Stomach (tissue), 4 donors: ENCODE measurements around the gene PUM2.

ENCODE experiments used
- EP300 ChIP-seq: sonication (generic); formaldehyde crosslinking; IDR thresholded peaks from one replicate; pipeline ENCODE4 v1.6.1; 2017; ENCODE audit warnings: antibody characterized with exemption
- POLR2A ChIP-seq, 4 donors: fragments of 450-650 bp; IDR thresholded peaks; one replicate each; pipeline ENCODE4 v1.6.1; 2016; ENCODE audit warnings: antibody characterized with exemption in 4 of 4, control low read depth in 2 of 4, mild to moderate bottlenecking in 1 of 4, moderate library complexity in 1 of 4
- TF ChIP-seq, protein P1 (sequence below), 7 experiments: fragments of 450-650 bp in 4 of 7; fragments of 200-600 bp in 3 of 7; sonication (generic) in 3 of 7; IDR thresholded peaks; one replicate each; pipeline ENCODE4 v1.5.1; 2016 to 2019; ENCODE audit warnings: antibody characterized with exemption in 7 of 7, control low read depth in 2 of 7, mild to moderate bottlenecking in 1 of 7

- TF ChIP-seq, protein P1, sequence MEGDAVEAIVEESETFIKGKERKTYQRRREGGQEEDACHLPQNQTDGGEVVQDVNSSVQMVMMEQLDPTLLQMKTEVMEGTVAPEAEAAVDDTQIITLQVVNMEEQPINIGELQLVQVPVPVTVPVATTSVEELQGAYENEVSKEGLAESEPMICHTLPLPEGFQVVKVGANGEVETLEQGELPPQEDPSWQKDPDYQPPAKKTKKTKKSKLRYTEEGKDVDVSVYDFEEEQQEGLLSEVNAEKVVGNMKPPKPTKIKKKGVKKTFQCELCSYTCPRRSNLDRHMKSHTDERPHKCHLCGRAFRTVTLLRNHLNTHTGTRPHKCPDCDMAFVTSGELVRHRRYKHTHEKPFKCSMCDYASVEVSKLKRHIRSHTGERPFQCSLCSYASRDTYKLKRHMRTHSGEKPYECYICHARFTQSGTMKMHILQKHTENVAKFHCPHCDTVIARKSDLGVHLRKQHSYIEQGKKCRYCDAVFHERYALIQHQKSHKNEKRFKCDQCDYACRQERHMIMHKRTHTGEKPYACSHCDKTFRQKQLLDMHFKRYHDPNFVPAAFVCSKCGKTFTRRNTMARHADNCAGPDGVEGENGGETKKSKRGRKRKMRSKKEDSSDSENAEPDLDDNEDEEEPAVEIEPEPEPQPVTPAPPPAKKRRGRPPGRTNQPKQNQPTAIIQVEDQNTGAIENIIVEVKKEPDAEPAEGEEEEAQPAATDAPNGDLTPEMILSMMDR (IDR thresholded peaks at IDR 0.05), result no peak
- TF ChIP-seq POLR2A (IDR thresholded peaks at IDR 0.05) (no peak), EP300 (no peak)
Observed at GRCh38 chr2:20267529-20267928, 83.1 kb downstream of the PUM2 start.
